Measurements from ENCODE around the gene NCBP2L.

DNA sequence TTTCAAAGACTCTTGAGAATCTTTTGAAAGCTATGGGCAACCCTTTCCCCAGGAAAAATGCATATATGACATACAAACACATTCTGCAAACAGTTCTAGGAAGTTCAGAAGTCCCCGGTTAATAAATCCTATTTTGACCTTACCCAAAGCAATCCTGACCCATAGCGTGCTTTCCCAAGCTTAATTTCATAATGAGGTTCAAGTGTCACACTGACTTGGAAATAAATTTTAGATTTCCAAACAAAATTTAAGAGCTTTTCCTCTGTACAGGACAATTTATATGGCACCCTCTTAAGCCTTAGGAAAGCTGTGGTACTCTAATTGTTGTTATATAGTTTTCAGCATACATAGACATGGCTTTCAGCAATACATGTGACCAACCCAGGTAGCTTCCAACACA, 59.4 kb downstream of the NCBP2L start:
- TF ChIP-seq, protein P1, sequence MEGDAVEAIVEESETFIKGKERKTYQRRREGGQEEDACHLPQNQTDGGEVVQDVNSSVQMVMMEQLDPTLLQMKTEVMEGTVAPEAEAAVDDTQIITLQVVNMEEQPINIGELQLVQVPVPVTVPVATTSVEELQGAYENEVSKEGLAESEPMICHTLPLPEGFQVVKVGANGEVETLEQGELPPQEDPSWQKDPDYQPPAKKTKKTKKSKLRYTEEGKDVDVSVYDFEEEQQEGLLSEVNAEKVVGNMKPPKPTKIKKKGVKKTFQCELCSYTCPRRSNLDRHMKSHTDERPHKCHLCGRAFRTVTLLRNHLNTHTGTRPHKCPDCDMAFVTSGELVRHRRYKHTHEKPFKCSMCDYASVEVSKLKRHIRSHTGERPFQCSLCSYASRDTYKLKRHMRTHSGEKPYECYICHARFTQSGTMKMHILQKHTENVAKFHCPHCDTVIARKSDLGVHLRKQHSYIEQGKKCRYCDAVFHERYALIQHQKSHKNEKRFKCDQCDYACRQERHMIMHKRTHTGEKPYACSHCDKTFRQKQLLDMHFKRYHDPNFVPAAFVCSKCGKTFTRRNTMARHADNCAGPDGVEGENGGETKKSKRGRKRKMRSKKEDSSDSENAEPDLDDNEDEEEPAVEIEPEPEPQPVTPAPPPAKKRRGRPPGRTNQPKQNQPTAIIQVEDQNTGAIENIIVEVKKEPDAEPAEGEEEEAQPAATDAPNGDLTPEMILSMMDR (tag by site-specific recombination; IDR thresholded peaks at IDR 0.05): no peak
- TF ChIP-seq, protein P2, sequence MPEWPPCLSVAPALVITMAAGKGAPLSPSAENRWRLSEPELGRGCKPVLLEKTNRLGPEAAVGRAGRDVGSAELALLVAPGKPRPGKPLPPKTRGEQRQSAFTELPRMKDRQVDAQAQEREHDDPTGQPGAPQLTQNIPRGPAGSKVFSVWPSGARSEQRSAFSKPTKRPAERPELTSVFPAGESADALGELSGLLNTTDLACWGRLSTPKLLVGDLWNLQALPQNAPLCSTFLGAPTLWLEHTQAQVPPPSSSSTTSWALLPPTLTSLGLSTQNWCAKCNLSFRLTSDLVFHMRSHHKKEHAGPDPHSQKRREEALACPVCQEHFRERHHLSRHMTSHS (tag by site-specific recombination; IDR thresholded peaks at IDR 0.05): no peak
- TF ChIP-seq HOXA7 (CRISPR knock-in tag; IDR thresholded peaks at IDR 0.05; ENCODE audit: borderline replicate concordance) (no peak), FEZF1 (tag by site-specific recombination; IDR thresholded peaks at IDR 0.05) (no peak), ZNF510 (tag by site-specific recombination; IDR thresholded peaks at IDR 0.05; ENCODE audit: insufficient replicate concordance) (no peak), PRDM1 (tag by site-specific recombination; IDR thresholded peaks at IDR 0.05) (no peak), SP2 (tag by site-specific recombination; IDR thresholded peaks at IDR 0.05) (no peak)
